Fibroblast of skin of back (primary cell): ENCODE measurements around the gene OR2T27.
A peak's percentile ranks its signal among the peaks of the same experiment; 100 is the strongest.
"Not testable (repeated sequence)": the region's sequence is repeated elsewhere in the genome, so short reads cannot be mapped to it uniquely, and the experiment has no call there.

Source experiments
- DNase-seq: peaks from one replicate; pipeline ENCODE4 v3.0.0-alpha.2; 2013

Gene OR2T27

DNA sequence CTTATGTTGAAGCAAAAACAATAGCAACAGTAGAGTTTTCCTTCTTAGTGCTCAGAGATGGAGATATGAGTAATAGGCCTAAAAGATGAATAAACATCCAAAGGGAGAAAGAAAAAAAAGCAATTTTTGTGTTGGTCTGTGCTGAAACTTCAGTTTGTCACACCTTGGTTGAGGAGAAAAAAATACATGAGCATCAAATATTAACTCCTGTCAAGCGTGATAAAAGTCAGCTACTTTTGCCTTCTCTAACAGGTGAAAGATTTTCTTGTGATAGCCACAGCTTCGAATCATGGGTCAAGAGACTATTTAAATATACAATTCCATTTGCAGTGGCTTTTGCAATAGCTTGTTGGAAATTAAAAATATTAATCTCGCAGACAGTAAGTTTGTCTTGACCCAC is 14.4 kb downstream of the OR2T27 start:
- not testable (repeated sequence) for DNase-seq

DNA sequence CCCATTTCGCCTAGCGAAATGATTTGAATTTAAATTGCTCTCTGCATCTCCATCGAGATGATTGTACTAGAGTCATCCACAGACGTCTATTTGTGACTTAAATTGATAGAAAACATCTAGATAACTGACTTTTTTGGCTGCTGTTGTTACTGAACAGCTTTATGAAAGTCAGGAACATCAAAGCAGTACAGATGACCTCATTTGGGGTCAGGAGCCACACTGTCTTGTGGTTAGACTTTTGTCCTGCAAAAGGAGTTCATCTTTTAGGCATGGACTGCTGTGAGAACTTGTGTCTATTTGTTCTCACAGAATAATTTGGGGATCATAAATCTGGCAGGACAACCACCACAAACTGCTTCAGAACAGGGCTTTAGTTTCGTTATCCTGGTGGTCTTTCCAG is 15.7 kb downstream of the OR2T27 start:
- DNase-seq: not testable (repeated sequence)

- not testable (repeated sequence) for DNase-seq
Observed at GRCh38 chr1:248636612-248637011, 18.7 kb downstream of the OR2T27 start.

- DNase-seq: not testable (repeated sequence)
Observed at GRCh38 chr1:248634991-248635390, 20.3 kb downstream of the OR2T27 start, which contains the start of gene OR2T11. OR2T11 (minus strand) TSS chr1:248635091; CDS start chr1:248627128, 7,963 bp downstream.

DNA sequence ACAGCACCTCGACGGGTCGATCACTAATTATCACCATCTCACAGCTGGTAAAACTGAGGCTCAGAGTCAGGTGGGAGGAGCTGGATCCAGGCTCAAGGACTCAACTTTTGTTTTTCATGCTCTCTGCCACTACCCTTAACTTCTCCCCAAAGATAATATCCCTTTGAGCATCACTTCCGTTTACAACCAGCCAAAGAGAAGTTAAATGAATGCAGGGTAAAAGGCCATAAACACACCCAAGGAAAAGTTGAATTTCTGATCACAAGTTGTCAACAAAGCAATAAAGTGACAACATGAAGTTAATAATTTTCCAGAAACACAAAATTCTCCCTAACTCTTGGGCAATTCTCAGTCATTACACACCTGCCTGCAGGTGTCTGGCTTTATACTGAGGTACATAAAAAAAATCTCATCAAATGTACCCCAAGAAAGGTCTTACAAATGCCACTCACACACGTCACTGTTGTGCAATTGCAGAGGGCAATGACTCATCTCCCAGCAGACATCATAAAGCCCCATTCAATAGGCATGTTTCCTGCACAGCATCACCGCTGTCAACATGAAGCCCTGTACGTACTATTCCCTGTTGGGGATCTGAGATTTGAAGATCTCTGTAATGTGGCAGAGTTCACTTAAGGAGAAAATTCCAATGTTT is 23.8 kb downstream of the OR2T27 start:
- DNase-seq: no peak

DNA sequence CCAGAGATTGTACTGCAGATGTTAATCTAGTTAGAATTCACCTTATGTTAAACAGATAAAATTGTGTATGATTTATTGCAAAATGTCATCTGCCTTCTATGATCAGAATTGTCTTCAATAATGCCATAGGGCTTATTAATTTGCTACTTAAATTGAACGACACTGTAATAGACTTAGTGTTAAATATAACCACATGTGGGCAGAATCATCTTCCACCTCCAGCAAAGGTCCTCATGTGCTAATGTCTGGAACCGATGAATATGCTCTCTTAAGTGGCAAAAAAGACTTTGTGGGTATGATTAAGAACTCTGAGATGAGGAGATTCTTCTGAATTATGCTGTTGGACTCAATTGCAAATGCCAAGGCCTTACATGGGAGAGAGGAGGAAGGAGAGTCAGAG is 24.8 kb downstream of the OR2T27 start:
- DNase-seq: no peak

DNA sequence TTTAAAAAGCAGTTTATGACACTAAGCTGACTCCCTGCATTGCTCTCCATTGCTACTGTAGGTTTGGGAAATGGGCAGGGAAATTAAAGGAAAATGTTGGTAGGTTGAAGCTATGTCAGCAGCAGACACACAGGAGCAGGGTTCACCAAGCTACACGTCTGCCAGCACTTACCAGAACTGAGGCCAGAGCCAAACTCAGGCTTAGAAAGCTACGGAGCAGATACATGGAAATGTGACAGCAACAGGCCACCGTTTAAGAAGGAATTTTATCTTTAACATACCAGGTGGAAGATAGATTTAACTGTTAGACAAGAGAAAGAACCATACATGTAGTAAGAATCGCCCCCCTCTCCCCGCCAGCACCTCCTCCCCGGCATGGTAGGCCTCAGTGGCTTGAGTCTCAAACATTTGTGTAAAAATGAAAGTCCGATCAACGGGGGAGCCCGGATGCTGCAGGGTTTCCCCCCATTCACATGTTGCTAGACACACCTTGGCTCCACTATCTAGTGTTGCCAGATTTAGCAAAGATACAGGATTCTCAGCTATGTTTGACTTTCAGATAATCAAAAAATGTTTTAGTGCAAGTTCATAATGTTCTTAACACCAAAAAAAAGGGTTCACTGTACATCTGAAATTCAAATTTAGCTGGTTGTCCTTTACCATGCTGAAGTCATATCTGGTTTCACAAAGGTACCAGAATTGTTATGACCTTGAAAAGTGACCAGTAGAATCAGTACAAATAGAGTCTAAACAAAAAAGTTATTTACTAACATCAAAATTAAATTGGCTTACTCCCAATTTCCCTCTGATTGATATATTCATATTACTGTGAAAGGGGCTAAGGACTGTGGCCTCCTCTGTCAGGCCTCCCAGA is 27.1 kb downstream of the OR2T27 start:
- no peak for DNase-seq

- DNase-seq: no peak
Observed at GRCh38 chr1:248625971-248626370, 29.4 kb downstream of the OR2T27 start.

DNA sequence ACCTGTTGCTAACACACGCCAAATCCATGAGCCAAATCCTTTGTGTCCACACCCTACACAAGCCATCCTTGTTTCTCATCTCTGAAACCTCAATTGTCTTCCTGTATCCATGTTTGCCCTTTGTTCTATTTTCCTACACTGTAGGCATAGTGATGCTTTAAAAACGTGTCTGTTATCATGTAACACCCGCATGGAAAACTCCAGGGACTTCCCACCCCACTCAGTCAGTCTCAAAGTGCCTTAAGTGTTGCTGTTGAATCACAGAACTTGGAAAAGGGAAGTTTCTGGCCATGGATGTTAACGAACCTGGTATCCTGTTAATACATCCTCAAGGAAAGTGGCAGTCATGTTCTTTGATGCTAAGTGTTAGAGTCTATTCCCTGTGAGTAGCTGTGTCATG is 30.2 kb downstream of the OR2T27 start:
- no peak for DNase-seq

DNA sequence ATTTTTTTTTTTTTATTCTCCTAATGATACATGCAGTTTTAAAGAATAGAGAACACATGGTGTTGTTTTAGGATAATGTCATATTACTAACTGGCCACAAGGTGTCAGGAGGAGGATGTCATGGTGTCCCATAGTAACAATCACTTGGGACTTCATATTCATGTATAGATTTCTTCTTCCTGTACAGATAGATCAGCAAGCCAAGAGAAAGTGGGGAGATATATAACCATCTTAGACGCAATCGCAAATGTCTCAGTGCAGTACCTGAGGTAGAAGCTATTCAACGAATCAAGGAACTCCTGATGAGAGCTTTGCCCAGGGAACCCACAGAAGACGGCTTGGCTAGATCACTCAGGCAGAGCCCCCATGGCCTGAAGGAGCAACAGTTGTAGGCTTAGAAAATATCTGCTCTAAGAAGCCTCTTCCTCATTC is 32.7 kb downstream of the OR2T27 start:
- peak; percentile 11 for DNase-seq

- no peak for DNase-seq
Observed at GRCh38 chr1:248621770-248622169, 33.6 kb downstream of the OR2T27 start.

DNA sequence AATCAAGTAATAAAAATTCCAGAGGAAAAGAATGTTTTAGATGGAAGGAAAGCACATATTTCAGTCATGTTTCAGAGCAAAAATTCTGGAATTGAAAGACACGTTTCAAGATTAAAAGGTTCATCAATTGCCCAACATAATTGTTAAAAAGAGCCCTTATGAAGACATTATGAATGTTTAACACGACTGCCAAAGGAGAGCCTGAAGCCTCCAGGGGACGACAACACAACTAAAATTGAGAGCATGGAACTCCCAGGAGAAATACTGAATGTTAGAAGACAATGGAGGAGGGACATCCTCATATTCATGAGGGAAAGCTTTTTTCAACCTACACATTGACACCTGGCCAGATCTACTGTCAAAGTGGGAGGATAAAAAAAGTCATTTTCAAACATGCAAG is 36.5 kb downstream of the OR2T27 start:
- peak; percentile 18 for DNase-seq

GRCh38 chr1:248618119-248618518 is 37.2 kb downstream of the OR2T27 start:
- no peak for DNase-seq

- no peak for DNase-seq
Observed at GRCh38 chr1:248613742-248614141, 41.6 kb downstream of the OR2T27 start.

DNA sequence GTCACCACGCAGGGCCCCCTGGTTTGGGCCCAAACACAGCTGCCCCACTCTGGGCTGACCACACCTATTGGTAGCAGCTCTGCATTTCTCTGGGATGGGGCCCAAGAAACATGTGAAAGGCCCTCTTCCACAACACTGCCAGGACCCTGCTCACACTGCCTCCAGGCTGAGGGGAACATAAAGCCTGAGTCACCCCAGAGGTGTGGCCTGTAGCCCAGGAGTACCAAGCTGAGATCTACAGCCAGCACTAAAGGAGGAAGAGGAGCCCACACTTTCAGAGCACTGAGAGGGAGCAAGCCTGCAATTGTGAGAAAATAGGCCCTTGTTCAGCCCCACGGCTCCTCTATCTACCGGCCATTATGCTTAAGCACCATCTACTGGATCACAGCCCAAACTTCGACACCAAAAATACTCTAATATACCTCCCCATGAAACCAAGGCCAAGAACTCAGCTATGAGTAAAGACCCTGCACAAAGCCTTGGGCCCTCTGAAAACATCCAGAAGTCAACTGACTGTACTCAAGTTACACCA is 43.4 kb downstream of the OR2T27 start:
- no peak for DNase-seq

- DNase-seq: no peak
Observed at GRCh38 chr1:248610301-248610700, 45.0 kb downstream of the OR2T27 start.
